GM08714 (cell line): ENCODE results near the gene ZNF236.

ENCODE experiments used
- H3K4me3 ChIP-seq: fragments of 200-500 bp; sonication (Bioruptor generic); 2 replicates; pipeline ENCODE4 v1.5.1; 2014; ENCODE audit warnings: mild to moderate bottlenecking, low read length, inconsistent platforms
- ZNF274 ChIP-seq: IDR thresholded peaks from 2 replicates; pipeline ENCODE4 v1.6.1; 2012; ENCODE audit warnings: mild to moderate bottlenecking, low read depth, low read length

Gene ZNF236

DNA sequence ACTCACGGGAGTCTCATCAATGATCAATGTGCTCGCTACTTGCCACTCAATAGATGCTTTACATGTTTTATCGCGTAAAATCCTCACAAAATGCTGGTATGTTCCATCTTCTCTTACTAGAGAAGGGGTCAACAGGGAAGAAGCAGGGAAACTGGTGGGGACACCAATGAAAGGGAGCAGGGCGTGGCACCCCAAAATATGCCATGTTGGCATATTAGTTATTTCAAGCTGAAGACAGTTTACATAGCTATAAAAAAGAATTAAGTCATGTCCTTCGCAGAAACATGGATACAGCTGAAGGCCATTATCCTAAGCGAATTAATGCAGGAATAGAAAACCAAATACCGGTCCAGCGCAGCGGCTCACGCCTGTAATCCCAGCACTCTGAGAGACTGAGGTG, 8.1 kb upstream of the ZNF236 start:
- no peak for TF ChIP-seq ZNF274

DNA sequence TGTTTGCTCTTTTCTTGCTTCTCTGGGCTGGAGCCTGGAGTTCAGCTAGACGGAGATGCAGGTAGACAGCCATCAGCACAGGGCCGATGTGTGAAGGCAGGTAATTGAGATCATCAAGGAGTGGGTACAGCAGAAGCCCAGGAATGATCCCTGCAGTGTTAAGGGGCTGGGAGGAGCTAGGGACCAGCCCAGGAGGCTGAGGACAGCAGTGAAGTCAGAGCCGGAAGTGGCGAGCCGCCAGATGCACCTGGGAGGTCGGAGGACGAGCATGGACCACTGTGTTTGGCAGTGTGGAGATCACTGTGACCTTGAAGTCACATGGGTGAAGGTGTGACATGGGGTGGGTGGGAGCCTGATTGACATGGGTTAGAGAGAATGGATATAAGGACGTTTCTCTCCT, 6.2 kb upstream of the ZNF236 start:
- no peak overlapping the region for H3K4me3 ChIP-seq
- no peak for TF ChIP-seq ZNF274

More for the DNA sequence above, 8.1 kb upstream of the ZNF236 start:
- H3K4me3 ChIP-seq: no peak overlapping the region

GRCh38 chr18:76817888-76818611, 4.3 kb upstream of the ZNF236 start:
- TF ChIP-seq ZNF274: no peak
- H3K4me3 ChIP-seq: no peak overlapping the region

- H3K4me3 ChIP-seq: peak overlapping the region; percentile 96; the same call in 1 of the 2 replicates
- TF ChIP-seq ZNF274: no peak
Observed at GRCh38 chr18:76819411-76820136, 2.8 kb upstream of the ZNF236 start.

GRCh38 chr18:76821356-76821874, 942 bp upstream of the ZNF236 start:
- no peak for TF ChIP-seq ZNF274
- H3K4me3 ChIP-seq: peak overlapping the region; percentile 96

- TF ChIP-seq ZNF274: no peak
Observed at GRCh38 chr18:76821875-76822505, 367 bp upstream of the ZNF236 start.

DNA sequence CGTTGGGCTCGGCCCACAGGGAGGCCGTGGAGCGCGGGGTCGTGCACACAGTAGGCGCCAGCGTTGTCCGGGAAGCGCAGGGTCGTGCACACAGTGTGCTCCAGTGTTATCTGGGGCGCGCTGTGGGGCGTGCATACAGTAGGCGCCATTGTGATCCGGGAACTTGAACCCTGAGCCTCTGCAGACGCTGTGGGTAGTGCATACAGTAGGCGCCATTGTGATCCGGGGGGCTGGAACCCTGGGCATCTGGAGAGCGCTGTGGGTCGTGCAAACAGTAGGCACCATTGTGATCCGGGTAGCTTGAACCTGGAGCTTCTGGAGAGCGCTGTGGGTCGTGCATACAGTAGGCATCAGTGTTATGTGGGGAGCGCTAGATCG, 793 bp downstream of the ZNF236 start:
- TF ChIP-seq ZNF274: no peak
- H3K4me3 ChIP-seq: peak overlapping the region; percentile 82

More at GRCh38 chr18:76821875-76822505, 367 bp upstream of the ZNF236 start:
- peak overlapping the region; percentile 96 for H3K4me3 ChIP-seq

DNA sequence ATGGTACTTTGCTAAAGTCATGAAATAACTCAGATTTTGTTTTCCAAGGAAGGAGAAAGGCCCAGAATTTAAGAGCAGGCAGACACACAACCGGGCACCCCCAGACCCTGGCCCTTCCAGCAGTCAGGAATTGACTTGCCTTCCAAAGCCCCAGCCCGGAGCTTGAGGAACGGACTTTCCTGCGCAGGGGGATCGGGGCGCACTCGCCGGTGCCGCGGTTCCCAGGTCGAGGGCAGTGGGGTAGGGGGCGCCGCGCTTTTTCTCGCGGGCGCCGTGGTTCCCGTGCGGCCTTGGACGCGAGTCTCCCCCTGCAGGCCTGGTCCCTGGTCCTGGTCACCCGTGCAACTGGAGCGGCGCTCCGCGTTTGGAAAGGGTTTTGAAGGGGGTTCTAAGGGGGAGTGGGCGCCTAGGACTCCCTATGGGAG, 1.2 kb downstream of the ZNF236 start:
- no peak for TF ChIP-seq ZNF274
- H3K4me3 ChIP-seq: peak overlapping the region; percentile 82

DNA sequence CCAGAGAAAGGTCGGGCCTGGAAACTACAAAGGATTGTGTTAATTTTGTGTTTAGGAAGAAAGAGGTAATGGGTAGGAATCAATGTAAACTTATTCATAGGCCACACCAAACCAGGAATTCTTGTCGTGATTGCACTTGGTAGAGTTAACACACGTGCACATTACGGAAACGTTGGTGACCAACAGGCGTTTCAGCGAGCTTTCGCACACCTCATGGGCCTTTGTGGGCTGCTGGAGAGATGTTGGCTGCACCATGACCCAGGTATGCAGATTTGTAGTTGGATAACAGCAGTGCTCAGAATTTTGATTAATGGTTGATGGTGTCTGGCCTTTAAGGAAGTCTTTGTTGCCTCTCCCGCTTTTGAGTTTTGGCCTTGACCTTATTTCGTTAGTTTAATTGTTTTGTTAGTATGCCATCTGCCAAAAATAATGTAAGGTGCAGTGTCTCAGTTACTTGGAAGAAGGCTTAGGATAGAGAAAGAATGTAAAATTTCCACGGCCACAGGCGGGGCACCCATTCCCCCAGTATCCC, 1.9 kb downstream of the ZNF236 start:
- H3K4me3 ChIP-seq: peak overlapping the region; percentile 82; the same call in 1 of the 2 replicates
- TF ChIP-seq ZNF274: no peak

DNA sequence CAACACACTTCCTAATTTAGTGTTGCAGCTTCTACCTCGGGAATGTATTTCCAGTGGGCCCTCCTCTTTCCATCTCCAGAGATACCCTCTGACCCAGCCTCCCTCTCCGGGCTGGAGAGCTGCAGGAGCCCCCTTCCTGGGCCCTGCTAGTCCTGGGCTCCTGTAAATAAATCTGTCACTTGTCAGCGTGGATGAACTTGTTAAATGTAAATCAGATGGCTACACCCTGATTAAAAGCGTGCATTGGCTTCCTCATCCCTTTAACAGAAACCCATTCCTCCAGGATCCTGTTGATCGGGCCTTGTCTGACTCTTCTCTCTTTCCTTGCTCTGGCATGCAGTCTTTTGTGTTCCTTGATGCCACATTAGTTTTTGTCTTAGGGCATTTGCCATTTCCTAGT, 2.4 kb downstream of the ZNF236 start:
- no peak for TF ChIP-seq ZNF274
- H3K4me3 ChIP-seq: no peak overlapping the region

- no peak for TF ChIP-seq ZNF274
Observed at GRCh38 chr18:76827205-76828200, 5.1 kb downstream of the ZNF236 start.

DNA sequence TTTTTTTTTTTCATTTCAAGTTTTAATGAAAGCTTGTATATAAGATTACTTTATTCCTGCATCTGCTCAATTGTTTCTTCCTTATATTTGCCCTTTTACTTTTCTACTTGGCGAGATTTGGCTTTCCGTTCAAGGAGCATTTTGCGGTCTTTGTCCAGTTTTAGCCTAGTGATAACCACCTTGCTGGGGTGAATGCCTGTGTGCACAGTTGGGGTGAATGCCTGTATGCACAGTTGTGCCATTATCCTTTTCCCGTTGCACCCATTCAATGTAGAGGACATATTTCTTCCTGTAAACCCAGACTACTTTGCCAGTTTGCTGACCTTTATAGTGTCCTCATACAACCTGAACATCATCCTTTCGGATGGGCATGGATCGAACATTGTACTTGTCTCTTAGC, 12.0 kb downstream of the ZNF236 start:
- TF ChIP-seq ZNF274: no peak
- no peak overlapping the region for H3K4me3 ChIP-seq

More at GRCh38 chr18:76827205-76828200, 5.1 kb downstream of the ZNF236 start:
- no peak overlapping the region for H3K4me3 ChIP-seq

DNA sequence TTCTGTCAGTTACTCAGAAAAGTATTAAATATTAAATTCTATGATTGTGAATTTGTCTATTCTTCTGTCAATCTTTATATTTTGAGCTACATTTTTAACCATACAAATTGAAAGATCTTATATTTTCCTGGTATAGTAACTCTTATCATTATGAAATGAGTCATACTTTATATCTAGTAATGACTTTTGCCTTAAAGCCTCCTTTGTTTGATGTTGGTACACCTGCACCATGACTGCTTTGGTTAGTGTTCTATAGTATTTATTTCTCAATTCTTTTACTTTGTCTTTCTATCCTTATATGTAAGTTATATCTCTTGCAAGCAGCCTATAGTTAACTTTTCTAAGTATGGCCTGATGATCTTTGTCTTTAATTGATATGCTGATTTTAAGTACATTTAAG, 13.0 kb downstream of the ZNF236 start:
- no peak for TF ChIP-seq ZNF274
- H3K4me3 ChIP-seq: no peak overlapping the region
